ENCODE measurements around the gene SLC27A3. TPM values are rescaled to one million over a fixed set of nuclear protein-coding genes. Genes with fewer than 3 reads are reported as not detected.

The SLC27A3 gene
- total and polyA plus RNA-seq, 2 of the 8 experiments (the other 6 are each of a cell fraction or from before 2014, with no cell fraction given) = 39.1 to 40.1 TPM

DNA sequence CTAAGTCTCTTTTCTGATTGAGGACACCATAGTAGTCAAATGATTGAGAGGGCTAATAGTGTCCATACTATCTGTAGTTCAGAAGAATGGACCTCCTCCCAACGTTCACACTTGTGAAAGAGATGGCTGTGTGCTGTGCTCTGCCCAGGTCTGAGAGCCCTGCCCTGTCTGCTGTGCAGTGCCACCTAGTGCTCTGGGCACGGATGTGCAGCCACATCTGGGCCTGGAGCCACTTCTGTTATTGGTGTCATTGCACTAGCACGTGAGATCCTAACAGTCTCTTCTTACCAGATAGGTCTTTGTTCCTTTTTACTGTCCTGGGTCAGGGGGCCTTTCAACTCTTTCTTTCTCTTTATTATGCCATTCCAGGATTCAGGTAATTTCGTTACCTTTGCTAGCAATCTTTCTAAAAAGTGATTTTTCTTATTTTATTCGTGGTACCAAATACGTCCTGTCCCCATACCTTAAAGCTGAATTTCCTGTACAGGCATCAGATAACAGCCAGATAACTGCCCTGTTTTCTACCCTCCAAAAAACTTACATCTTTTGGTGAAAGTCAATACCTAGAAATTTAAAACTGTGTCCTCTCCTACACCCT, 25.7 kb upstream of the SLC27A3 start:
- POLR2A ChIA-PET (ENCODE audit: partially characterized antibody) = interaction anchor here (1.4 kb wide), 2 partner anchors 10 to 17 kb away, joined by 3 to 4 read pairs; no protein-coding TSS in a partner anchor
- no peak overlapping the region for H3K18ac ChIP-seq (ENCODE audit: extremely low read depth, low read length)
- WGBS, 2 experiments (ENCODE audit: extremely low coverage in 1 of 2, insufficient coverage in 1 of 2, insufficient read length in 1 of 2, insufficient replicate concordance in 2 of 2, low coverage in 1 of 2, low lambda C conversion rate in 2 of 2, missing lambda C conversion rate in 1 of 2) = 58% methylated on average over 6 of the region's 6 CpGs; no CpG with 5 or more reads in 1 of the 2 experiments
- TF ChIP-seq EGR1 (IDR thresholded peaks at IDR 0.05; ENCODE audit: borderline replicate concordance, low read depth, low read length) (no peak), GTF2F1 (IDR thresholded peaks at IDR 0.05; ENCODE audit: borderline replicate concordance, low read depth, low read length) (no peak), CEBPB (IDR thresholded peaks at IDR 0.05; ENCODE audit: low read depth, low read length) (peak; percentile 30; the same call in 1 of the 2 replicates), NANOG (IDR thresholded peaks at IDR 0.05; ENCODE audit: insufficient read depth, low read depth, low read length, poor library complexity, severe bottlenecking) (no peak), JUND (IDR thresholded peaks at IDR 0.05; ENCODE audit: low read length) (no peak), SIX5 (IDR thresholded peaks at IDR 0.05; ENCODE audit: low read depth, low read length) (no peak), RFX5 (IDR thresholded peaks at IDR 0.05; ENCODE audit: borderline replicate concordance, low read depth, low read length) (no peak), CBX8 (IDR thresholded peaks at IDR 0.05; ENCODE audit: borderline replicate concordance, low read depth, low read length) (no peak), HDAC6 (IDR thresholded peaks at IDR 0.05; ENCODE audit: low read depth, low read length) (no peak), ZNF274 (IDR thresholded peaks at IDR 0.05; ENCODE audit: borderline replicate concordance, extremely low read depth, low read length) (no peak), GABPA (IDR thresholded peaks at IDR 0.05; ENCODE audit: borderline replicate concordance, insufficient read depth, low read length) (no peak; the same call in 1 of the 2 replicates)
- TF ChIP-seq, protein P1, sequence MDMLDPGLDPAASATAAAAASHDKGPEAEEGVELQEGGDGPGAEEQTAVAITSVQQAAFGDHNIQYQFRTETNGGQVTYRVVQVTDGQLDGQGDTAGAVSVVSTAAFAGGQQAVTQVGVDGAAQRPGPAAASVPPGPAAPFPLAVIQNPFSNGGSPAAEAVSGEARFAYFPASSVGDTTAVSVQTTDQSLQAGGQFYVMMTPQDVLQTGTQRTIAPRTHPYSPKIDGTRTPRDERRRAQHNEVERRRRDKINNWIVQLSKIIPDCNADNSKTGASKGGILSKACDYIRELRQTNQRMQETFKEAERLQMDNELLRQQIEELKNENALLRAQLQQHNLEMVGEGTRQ (IDR thresholded peaks at IDR 0.05; ENCODE audit: low read length) = no peak

More for the DNA sequence above, 25.7 kb upstream of the SLC27A3 start:
- Histone ChIP-seq H3K27me3 (replicated peaks in 1 of 4; ENCODE audit: control insufficient read depth in 3 of 4, extremely low read depth in 1 of 4, insufficient read depth in 3 of 4, low read length in 3 of 4) (peaks cover 0 to 2% (median 0%) of the 10 kb centered on the region in 4 experiments; a peak in 1 of 7 replicates), H2BK12ac (ENCODE audit: low read depth, low read length) (no peak overlapping the region), H3K4ac (replicated peaks; ENCODE audit: insufficient read length, low read depth, low read length) (no peak overlapping the region), H4K20me1 (replicated peaks in 1 of 2; ENCODE audit: control insufficient read depth in 1 of 2, insufficient read depth in 2 of 2, low read length in 2 of 2) (no peaks in the 10 kb centered on the region), H2BK120ac (replicated peaks; ENCODE audit: low read depth, low read length) (no peak overlapping the region), H2BK15ac (ENCODE audit: low read length) (no peak overlapping the region), H3K27ac (ENCODE audit: low read depth, low read length) (no peak overlapping the region), H2BK20ac (ENCODE audit: low read length) (no peak overlapping the region), H3K79me2 (ENCODE audit: control insufficient read depth in 1 of 2, insufficient read depth in 2 of 2, low read length in 2 of 2) (peaks cover 0 to 8% of the 10 kb centered on the region in 2 experiments; a peak in 2 of 4 replicates), H3K4me3 (ENCODE audit: extremely low read depth in 1 of 4, insufficient read depth in 2 of 4, low read depth in 3 of 4, low read length in 4 of 4) (no peak overlapping the region), H2AK5ac (ENCODE audit: low read depth, low read length) (no peak overlapping the region), H3K9me3 (ENCODE audit: insufficient read depth in 2 of 2, low read depth in 1 of 2, low read length in 1 of 2) (no peaks in the 10 kb centered on the region), H4K5ac (ENCODE audit: insufficient read length, low read depth, low read length) (no peak overlapping the region), H3K4me1 (replicated peaks in 1 of 4; ENCODE audit: control insufficient read depth in 3 of 4, insufficient read depth in 4 of 4, low read length in 3 of 4) (peaks cover 3 to 34% (median 15%) of the 10 kb centered on the region in 4 experiments; a peak in 6 of 7 replicates), H4K8ac (ENCODE audit: extremely low read depth, insufficient read depth, low read length) (no peak overlapping the region), H3K9ac (replicated peaks in 1 of 4; ENCODE audit: extremely low read depth in 1 of 4, low read depth in 3 of 4, low read length in 3 of 4) (no peak overlapping the region), H3K36me3 (ENCODE audit: control insufficient read depth in 2 of 4, insufficient read depth in 4 of 4, low read length in 3 of 4) (peaks cover 15 to 61% (median 40%) of the 10 kb centered on the region in 4 experiments), H3K23ac (ENCODE audit: insufficient read length) (no peak overlapping the region), H3K23me2 (ENCODE audit: low read depth, low read length) (no peaks in the 10 kb centered on the region), H3K14ac (ENCODE audit: insufficient read length) (no peak overlapping the region), H3K56ac (replicated peaks; ENCODE audit: insufficient read length, low read depth, low read length) (no peak overlapping the region), H2BK5ac (ENCODE audit: low read depth, low read length) (no peak overlapping the region), H2AFZ (ENCODE audit: low read length) (no peak overlapping the region), H3K4me2 (ENCODE audit: insufficient read depth in 1 of 2, low read depth in 2 of 2, low read length in 2 of 2) (no peak overlapping the region), H4K91ac (replicated peaks; ENCODE audit: insufficient read length, low read length) (no peak overlapping the region), H3K79me1 (ENCODE audit: low read depth, low read length) (no peaks in the 10 kb centered on the region)
- DNase-seq (ENCODE audit: low read depth in 1 of 2, low spot score in 2 of 2) (peak; percentile 49 to 85), FAIRE-seq (peak; percentile 77)
- CTCF ChIA-PET (ENCODE audit: partially characterized antibody) = interaction anchor here (0.7 to 16.7 kb wide), 21 partner anchors 11 to 114 kb away, joined by 3 to 190 read pairs (median 6); partner anchors contain the start of gene NPR1

Measured in H1 (cell line).